Activated CD4-positive, alpha-beta T cell treated with anti-CD3 and anti-CD28 coated beads for 36 hours (primary cell): Measurements from ENCODE around the gene MGMT. TPM values are rescaled to one million over a fixed set of nuclear protein-coding genes. Genes with fewer than 3 reads are reported as not detected.

Source experiments
- ATAC-seq: fragments of 200-7000 bp; cut with Tn5 transposase; one replicate; pipeline ENCODE4 v1.10.0; 2021; ENCODE audit warnings: mild to moderate bottlenecking, moderate library complexity
- CTCF ChIA-PET: fragments of 350-600 bp; sonication (Branson Sonifier 250); formaldehyde crosslinking; loops from one replicate; lab custom pipeline; 2021; ENCODE audit warnings: antibody characterized with exemption; lab: Charles Lee
- POLR2A ChIA-PET: fragments of 350-600 bp; sonication (Branson Sonifier 250); formaldehyde crosslinking; loops from one replicate; lab custom pipeline; 2021; ENCODE audit warnings: antibody characterized with exemption, inconsistent platforms; lab: Charles Lee
- DNase-seq: peaks from one replicate; pipeline ENCODE4 v3.0.0-alpha.2; 2020
- H3K27ac Mint-ChIP-seq: one replicate; pipeline ENCODE4 v1.8.0; 2021; ENCODE audit warnings: mixed read lengths
- H3K27me3 Mint-ChIP-seq: one replicate; pipeline ENCODE4 v1.8.0; 2021; ENCODE audit warnings: mixed read lengths
- H3K36me3 Mint-ChIP-seq: one replicate; pipeline ENCODE4 v1.8.0; 2021; ENCODE audit warnings: low read depth, mixed read lengths
- H3K4me1 Mint-ChIP-seq: one replicate; pipeline ENCODE4 v1.8.0; 2021; ENCODE audit warnings: mixed read lengths
- H3K4me3 Mint-ChIP-seq: one replicate; pipeline ENCODE4 v1.8.0; 2021; ENCODE audit warnings: mild to moderate bottlenecking, moderate library complexity, mixed read lengths
- H3K9me3 Mint-ChIP-seq: one replicate; pipeline ENCODE4 v1.8.0; 2021; ENCODE audit warnings: low read depth, mixed read lengths
- intact Hi-C, 2 experiments: fragments of 100-400 bp; cut with DNase I in 1 of 2; cut with micrococcal nuclease in 1 of 2; formaldehyde crosslinking; loops; one replicate each; pipeline versions ENCODE4 v1.14.2 to v1.15.1; 2022 to 2024; cut with DNase I, micrococcal nuclease
- total RNA-seq, 2 experiments: library from RNA; stranded (reverse); gene quantifications; one replicate each; pipeline ENCODE4 v1.2.3, GENCODE V29; 2021

MGMT gene
- total RNA-seq, 2 experiments from 2014 or later: 18.0 to 22.8 TPM

DNA sequence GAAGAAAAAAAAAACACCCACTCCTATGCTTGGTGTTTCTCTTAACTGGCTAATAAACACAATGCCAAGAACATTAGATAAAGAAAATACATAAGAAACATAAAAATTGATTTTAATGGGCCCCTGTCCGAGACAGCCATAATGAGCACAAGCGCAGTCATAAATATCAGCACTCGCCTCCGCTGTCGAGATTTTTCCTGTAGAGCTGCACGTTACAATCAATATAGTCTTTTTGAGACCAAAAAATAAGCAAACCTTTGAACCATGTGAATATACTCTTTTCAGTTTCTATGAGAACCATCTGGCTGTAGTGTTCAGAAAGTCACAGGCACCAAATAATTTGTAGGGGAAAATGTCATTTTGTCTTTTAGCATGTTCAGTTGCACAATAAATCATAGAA is 70.1 kb downstream of the MGMT start:
- CTCF ChIA-PET: no interaction called here
- POLR2A ChIA-PET: no interaction called here
- H3K9me3 Mint-ChIP-seq: peaks cover 14% of the 10 kb centered on the region
- H3K27ac Mint-ChIP-seq: no peak overlapping the region
- peaks cover 68% of the 10 kb centered on the region for H3K36me3 Mint-ChIP-seq
- H3K27me3 Mint-ChIP-seq: no peaks in the 10 kb centered on the region
- intact Hi-C loops: no loop called here
- DNase-seq (no peak), ATAC-seq (no peak)
- H3K4me3 Mint-ChIP-seq: no peak overlapping the region
- H3K4me1 Mint-ChIP-seq: peaks cover 5% of the 10 kb centered on the region

DNA sequence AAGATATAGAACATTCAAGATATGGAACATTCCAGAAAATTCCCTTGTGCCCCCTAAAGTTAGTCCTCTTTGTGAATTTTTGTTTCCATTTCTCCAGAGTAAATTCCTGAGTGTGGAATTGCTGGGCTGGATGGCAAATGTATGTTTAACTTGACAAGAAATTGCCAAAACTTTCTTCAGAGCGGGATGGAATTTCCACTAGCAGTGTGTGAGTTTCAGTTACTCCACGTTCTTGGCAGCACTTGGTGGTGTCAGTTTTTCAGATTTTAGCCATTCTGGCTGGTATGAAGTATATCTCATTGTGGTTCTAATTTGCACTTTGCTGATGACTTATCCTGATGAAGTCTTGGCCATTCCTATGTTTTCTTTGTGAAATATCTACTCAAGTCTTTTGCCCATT is 71.2 kb downstream of the MGMT start:
- peaks cover under 1% of the 10 kb centered on the region for H3K4me1 Mint-ChIP-seq
- POLR2A ChIA-PET: no interaction called here
- no peak for DNase-seq
- intact Hi-C loops: no loop called here
- H3K36me3 Mint-ChIP-seq: peaks cover 71% of the 10 kb centered on the region
- H3K27ac Mint-ChIP-seq: no peak overlapping the region
- no peaks in the 10 kb centered on the region for H3K27me3 Mint-ChIP-seq
- no peak overlapping the region for H3K4me3 Mint-ChIP-seq
- H3K9me3 Mint-ChIP-seq: peaks cover 14% of the 10 kb centered on the region
- CTCF ChIA-PET: no interaction called here
- no peak for ATAC-seq

DNA sequence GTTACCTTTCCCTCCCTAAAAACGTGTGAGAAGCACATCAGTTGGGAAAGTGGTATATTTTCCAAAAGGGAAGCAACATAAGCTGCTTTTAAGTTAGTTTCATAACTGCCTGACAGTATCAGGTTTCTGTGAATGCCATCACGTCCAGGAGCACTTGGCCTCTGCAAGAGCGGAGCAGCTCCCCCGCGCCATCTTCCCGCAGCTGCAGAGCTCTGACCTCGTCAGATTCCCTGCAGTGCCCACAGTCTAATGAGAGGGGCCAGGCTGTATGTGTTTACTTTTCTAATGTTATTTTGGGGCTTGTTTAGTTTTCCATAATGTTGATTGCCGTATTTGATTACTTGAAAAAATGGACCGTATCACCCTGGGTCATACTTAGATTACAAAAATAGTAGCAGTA is 74.2 kb downstream of the MGMT start:
- POLR2A ChIA-PET: no interaction called here
- Mint-ChIP-seq H3K27ac (no peak overlapping the region), H3K36me3 (peaks cover 65% of the 10 kb centered on the region), H3K27me3 (no peaks in the 10 kb centered on the region), H3K4me1 (no peaks in the 10 kb centered on the region), H3K9me3 (peaks cover 5% of the 10 kb centered on the region), H3K4me3 (no peak overlapping the region)
- ATAC-seq: no peak
- DNase-seq: no peak
- intact Hi-C loops: no loop called here
- CTCF ChIA-PET: interaction anchor here (0.7 kb wide), 1 partner anchor 13 kb away, joined by 3 read pairs; no protein-coding TSS in a partner anchor

DNA sequence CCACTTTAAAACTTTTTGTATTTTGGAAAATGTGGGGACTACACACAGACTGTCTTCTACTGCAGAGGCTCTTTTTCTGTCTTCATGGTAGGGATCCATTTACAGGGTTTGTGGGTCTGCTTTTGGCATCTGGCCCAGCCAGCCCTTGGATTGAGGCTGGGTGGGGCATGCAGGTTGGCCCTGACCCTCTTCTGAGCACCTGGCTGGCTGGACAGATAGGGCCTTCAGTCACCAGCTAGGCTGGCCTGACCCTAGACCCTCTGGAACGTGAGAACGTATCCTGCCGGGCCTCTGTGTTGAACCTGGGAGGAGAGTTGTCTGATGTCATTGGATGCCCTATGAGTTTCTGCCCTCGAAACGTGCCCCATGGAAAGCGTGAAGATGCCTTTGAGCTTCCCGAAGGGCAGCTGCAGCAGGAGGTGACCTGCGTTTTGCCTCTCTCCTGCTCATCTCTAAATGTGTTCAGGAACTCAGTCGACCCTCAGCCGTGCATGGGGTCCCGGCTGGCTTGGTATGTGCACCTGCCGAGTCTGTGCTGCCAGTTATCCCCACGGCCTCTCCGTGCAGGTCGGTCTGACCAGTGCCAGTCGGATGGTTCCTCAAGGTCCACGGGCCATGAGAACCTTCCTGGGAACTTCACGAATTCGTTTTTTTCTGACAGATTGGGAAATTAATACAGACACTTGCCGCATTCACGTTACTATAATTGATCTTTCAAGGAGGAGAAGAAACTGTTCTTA is 74.9 kb downstream of the MGMT start:
- ATAC-seq (no peak), DNase-seq (no peak)
- Mint-ChIP-seq H3K4me3 (no peak overlapping the region), H3K9me3 (peaks cover 5% of the 10 kb centered on the region), H3K36me3 (peaks cover 60% of the 10 kb centered on the region), H3K4me1 (no peaks in the 10 kb centered on the region), H3K27ac (no peak overlapping the region), H3K27me3 (no peaks in the 10 kb centered on the region)
- intact Hi-C loops: no loop called here
- ChIA-PET POLR2A (no interaction called here), CTCF (no interaction called here)

- no peak overlapping the region for H3K4me3 Mint-ChIP-seq
- intact Hi-C loops: no loop called here
- H3K9me3 Mint-ChIP-seq: peaks cover 1% of the 10 kb centered on the region
- H3K36me3 Mint-ChIP-seq: peaks cover 54% of the 10 kb centered on the region
- no peak for DNase-seq
- H3K27me3 Mint-ChIP-seq: no peaks in the 10 kb centered on the region
- no peaks in the 10 kb centered on the region for H3K4me1 Mint-ChIP-seq
- ATAC-seq: no peak
- H3K27ac Mint-ChIP-seq: no peak overlapping the region
- ChIA-PET POLR2A (no interaction called here), CTCF (no interaction called here)
Observed at GRCh38 chr10:129542589-129542988, 75.5 kb downstream of the MGMT start.

- ATAC-seq (no peak), DNase-seq (no peak)
- H3K9me3 Mint-ChIP-seq: peaks cover 1% of the 10 kb centered on the region
- CTCF ChIA-PET: no interaction called here
- intact Hi-C loops: no loop called here
- H3K36me3 Mint-ChIP-seq: peaks cover 45% of the 10 kb centered on the region
- no peak overlapping the region for H3K27ac Mint-ChIP-seq
- no peak overlapping the region for H3K4me3 Mint-ChIP-seq
- no peaks in the 10 kb centered on the region for H3K27me3 Mint-ChIP-seq
- no peaks in the 10 kb centered on the region for H3K4me1 Mint-ChIP-seq
- POLR2A ChIA-PET: no interaction called here
Observed at GRCh38 chr10:129544205-129545202, 77.5 kb downstream of the MGMT start.

DNA sequence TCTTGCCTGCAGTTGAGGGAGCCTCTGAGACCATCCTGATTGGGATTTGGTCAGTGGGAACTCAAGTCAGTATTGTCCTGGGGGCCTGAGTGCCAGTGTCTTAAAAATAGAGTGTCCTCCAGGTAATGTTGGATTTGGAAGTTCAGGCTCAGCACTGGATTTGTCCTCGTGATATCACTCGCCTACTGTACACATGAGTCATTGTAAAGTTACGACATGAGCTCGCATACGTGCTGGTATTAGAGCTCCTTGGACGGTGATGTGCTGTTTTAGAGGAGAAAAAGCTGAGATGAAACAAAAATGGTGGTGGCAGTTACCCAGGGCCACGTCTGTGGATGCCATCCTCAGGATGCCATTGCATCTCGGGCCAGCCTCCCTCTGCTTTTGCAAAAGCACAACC is 78.2 kb downstream of the MGMT start:
- Mint-ChIP-seq H3K9me3 (peaks cover 1% of the 10 kb centered on the region), H3K4me3 (no peak overlapping the region), H3K27me3 (no peaks in the 10 kb centered on the region), H3K4me1 (no peaks in the 10 kb centered on the region), H3K27ac (no peak overlapping the region), H3K36me3 (peaks cover 44% of the 10 kb centered on the region)
- no peak for DNase-seq
- POLR2A ChIA-PET: no interaction called here
- no peak for ATAC-seq
- CTCF ChIA-PET: no interaction called here
- intact Hi-C loops: no loop called here

DNA sequence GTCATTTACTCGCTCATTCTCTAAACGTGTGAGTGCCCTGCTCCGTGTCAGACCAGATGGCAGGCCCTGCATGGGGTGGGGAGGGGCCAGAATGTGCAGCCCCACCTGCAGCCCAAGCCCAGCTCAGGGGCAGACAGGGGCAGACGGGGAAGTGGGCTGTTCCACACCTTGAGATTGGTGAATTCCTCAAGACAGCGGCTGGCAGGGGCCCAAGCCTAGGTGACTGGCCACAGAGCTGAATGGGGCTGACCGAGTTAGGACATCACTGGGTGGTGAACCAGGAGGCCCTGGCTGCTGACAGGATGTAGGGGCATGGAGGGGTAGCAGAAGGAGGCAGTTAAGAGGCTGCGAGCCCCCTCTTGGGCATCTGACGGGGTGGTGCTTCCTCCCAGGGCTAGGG is 79.1 kb downstream of the MGMT start:
- Mint-ChIP-seq H3K9me3 (peaks cover 1% of the 10 kb centered on the region), H3K27me3 (no peaks in the 10 kb centered on the region), H3K27ac (no peak overlapping the region), H3K4me3 (no peak overlapping the region), H3K36me3 (peaks cover 44% of the 10 kb centered on the region), H3K4me1 (no peaks in the 10 kb centered on the region)
- DNase-seq (no peak), ATAC-seq (no peak)
- ChIA-PET CTCF (no interaction called here), POLR2A (no interaction called here)
- intact Hi-C loops: no loop called here

DNA sequence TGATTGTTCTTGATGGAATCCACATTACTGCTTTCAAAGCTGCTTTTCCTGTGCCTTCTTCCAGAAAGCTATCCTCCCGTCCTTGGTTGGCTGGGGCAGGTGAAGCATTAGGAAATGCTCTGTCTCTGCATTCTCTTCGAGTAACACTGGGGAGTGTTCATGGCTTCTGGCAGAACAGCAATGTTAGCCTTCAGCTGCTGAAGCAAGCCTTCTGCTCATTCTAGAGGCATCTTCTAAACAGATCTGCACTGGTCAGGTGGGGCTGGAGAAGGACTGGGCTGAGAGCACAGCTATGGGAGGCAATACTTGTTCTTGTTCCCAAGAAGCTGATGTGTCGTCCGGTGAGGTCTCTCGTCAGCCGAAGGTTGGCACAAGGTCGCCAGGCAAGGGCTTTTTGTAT is 80.6 kb downstream of the MGMT start:
- H3K27me3 Mint-ChIP-seq: no peaks in the 10 kb centered on the region
- peaks cover 40% of the 10 kb centered on the region for H3K36me3 Mint-ChIP-seq
- H3K4me3 Mint-ChIP-seq: no peak overlapping the region
- H3K4me1 Mint-ChIP-seq: no peaks in the 10 kb centered on the region
- ChIA-PET POLR2A (no interaction called here), CTCF (no interaction called here)
- ATAC-seq (no peak), DNase-seq (no peak)
- peaks cover 1% of the 10 kb centered on the region for H3K9me3 Mint-ChIP-seq
- no peak overlapping the region for H3K27ac Mint-ChIP-seq
- intact Hi-C loops: no loop called here

DNA sequence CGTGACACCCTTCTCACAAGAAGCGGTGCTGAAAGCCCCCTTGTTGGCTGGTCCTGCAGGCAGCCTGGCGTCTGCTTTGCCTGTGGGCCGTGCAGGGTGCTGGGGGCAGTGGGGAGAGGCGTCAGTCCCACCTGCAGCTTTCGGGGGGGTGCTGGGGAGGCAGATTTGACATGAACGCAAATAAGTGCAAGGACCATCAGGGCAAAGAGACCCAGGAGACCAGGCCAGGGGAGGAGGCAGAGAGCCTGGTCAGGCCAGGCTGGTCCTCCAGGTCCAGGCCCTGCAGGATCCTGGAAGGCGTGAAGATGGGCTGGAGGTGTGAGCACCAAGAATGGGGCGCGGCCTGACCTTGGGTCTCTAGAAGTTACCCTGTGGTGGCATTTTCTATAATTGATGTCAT is 81.6 kb downstream of the MGMT start:
- Mint-ChIP-seq H3K4me3 (no peak overlapping the region), H3K27ac (no peak overlapping the region), H3K27me3 (no peaks in the 10 kb centered on the region), H3K4me1 (no peaks in the 10 kb centered on the region), H3K9me3 (peaks cover 1% of the 10 kb centered on the region), H3K36me3 (peaks cover 41% of the 10 kb centered on the region)
- no peak for ATAC-seq
- intact Hi-C loops: no loop called here
- POLR2A ChIA-PET: no interaction called here
- no peak for DNase-seq
- CTCF ChIA-PET: no interaction called here

GRCh38 chr10:129550076-129550475 is 83.0 kb downstream of the MGMT start:
- Mint-ChIP-seq H3K27ac (no peak overlapping the region), H3K4me1 (no peaks in the 10 kb centered on the region), H3K4me3 (no peak overlapping the region), H3K9me3 (peaks cover 4% of the 10 kb centered on the region), H3K36me3 (peaks cover 44% of the 10 kb centered on the region), H3K27me3 (no peaks in the 10 kb centered on the region)
- DNase-seq (no peak), ATAC-seq (no peak)
- intact Hi-C loops: no loop called here
- ChIA-PET CTCF (interaction anchor here (0.7 kb wide), 1 partner anchor 1747 kb away, joined by 4 read pairs; no protein-coding TSS in a partner anchor), POLR2A (no interaction called here)

GRCh38 chr10:129550658-129551057 is 83.6 kb downstream of the MGMT start:
- DNase-seq (no peak), ATAC-seq (no peak)
- ChIA-PET POLR2A (no interaction called here), CTCF (interaction anchor here (0.7 kb wide), 1 partner anchor 1748 kb away, joined by 4 read pairs; no protein-coding TSS in a partner anchor)
- Mint-ChIP-seq H3K36me3 (peaks cover 44% of the 10 kb centered on the region), H3K9me3 (peaks cover 6% of the 10 kb centered on the region), H3K27ac (no peak overlapping the region), H3K27me3 (no peaks in the 10 kb centered on the region), H3K4me3 (no peak overlapping the region), H3K4me1 (no peaks in the 10 kb centered on the region)
- intact Hi-C loops: no loop called here
